GM18951 (cell line): ENCODE results near the gene POU6F2.
"Not testable (repeated sequence)": the region's sequence is repeated elsewhere in the genome, so short reads cannot be mapped to it uniquely, and the experiment has no call there.

Source experiments
- POLR2A ChIP-seq: IDR thresholded peaks from 4 replicates; pipeline ENCODE4 v1.6.1; 2011; ENCODE audit warnings: mild to moderate bottlenecking; ENCODE audit not compliant: insufficient read length, insufficient read depth; ENCODE audit errors: extremely low read depth
- in situ Hi-C: fragments of 300-500 bp; cut with MboI; formaldehyde crosslinking; loops from one replicate; pipeline ENCODE4 v1.12.0; 2022; ENCODE audit warnings: low sequenced_read_pairs, mixed read lengths, inconsistent platforms; ENCODE audit not compliant: unreplicated experiment

POU6F2 gene

GRCh38 chr7:39375047-39375873 lies 397.6 kb downstream of the POU6F2 start:
- in situ Hi-C loops: no loop called here
- TF ChIP-seq POLR2A: no peak

GRCh38 chr7:39375874-39376190 lies 398.1 kb downstream of the POU6F2 start:
- in situ Hi-C loops: no loop called here
- TF ChIP-seq POLR2A: no peak

GRCh38 chr7:39376881-39377280 lies 399.2 kb downstream of the POU6F2 start:
- in situ Hi-C loops: not testable (repeated sequence)

- in situ Hi-C loops: no loop called here
- no peak for TF ChIP-seq POLR2A
Measured at GRCh38 chr7:39379416-39379815, 401.7 kb downstream of the POU6F2 start.

- in situ Hi-C loops: no loop called here
- no peak for TF ChIP-seq POLR2A
Measured at GRCh38 chr7:39383136-39383535, 405.4 kb downstream of the POU6F2 start.

- in situ Hi-C loops: no loop called here
- TF ChIP-seq POLR2A: no peak
Measured at GRCh38 chr7:39384386-39384785, 406.7 kb downstream of the POU6F2 start.

GRCh38 chr7:39386718-39387117 lies 409.0 kb downstream of the POU6F2 start:
- no peak for TF ChIP-seq POLR2A
- in situ Hi-C loops: no loop called here

GRCh38 chr7:39392151-39392550 lies 414.4 kb downstream of the POU6F2 start:
- in situ Hi-C loops: no loop called here
- TF ChIP-seq POLR2A: no peak

GRCh38 chr7:39394105-39394680 lies 416.5 kb downstream of the POU6F2 start:
- no peak for TF ChIP-seq POLR2A
- in situ Hi-C loops: no loop called here

- in situ Hi-C loops: no loop called here
- TF ChIP-seq POLR2A: no peak
Measured at GRCh38 chr7:39399458-39399857, 421.7 kb downstream of the POU6F2 start.

- TF ChIP-seq POLR2A: no peak
- in situ Hi-C loops: no loop called here
Measured at GRCh38 chr7:39399986-39400385, 422.3 kb downstream of the POU6F2 start.

- in situ Hi-C loops: no loop called here
- no peak for TF ChIP-seq POLR2A
Measured at GRCh38 chr7:39400836-39401235, 423.1 kb downstream of the POU6F2 start.

- no peak for TF ChIP-seq POLR2A
- in situ Hi-C loops: no loop called here
Measured at GRCh38 chr7:39402034-39402433, 424.3 kb downstream of the POU6F2 start.

GRCh38 chr7:39404907-39405306 lies 427.2 kb downstream of the POU6F2 start:
- TF ChIP-seq POLR2A: no peak

More at GRCh38 chr7:39404907-39405306, 427.2 kb downstream of the POU6F2 start:
- in situ Hi-C loops: no loop called here
